ENCODE results near the gene NPB.

NPB gene

GRCh38 chr17:81903896-81904599 is 2.0 kb downstream of the NPB start:
- peaks cover 41% of the 10 kb centered on the region for H3K36me3 ChIP-seq (ENCODE audit: insufficient read depth, low read length)
- no peaks in the 10 kb centered on the region for H3K27me3 ChIP-seq (ENCODE audit: control insufficient read depth, insufficient read depth, low read length)
- H3K4me3 ChIP-seq (ENCODE audit: low read length), result no peak overlapping the region
- H3K9me3 ChIP-seq (replicated peaks; ENCODE audit: low read length), result no peaks in the 10 kb centered on the region
- H3K4me1 ChIP-seq (ENCODE audit: control insufficient read depth, insufficient read depth, low read length), result peaks cover 6% of the 10 kb centered on the region
- no peak overlapping the region for H3K9ac ChIP-seq (ENCODE audit: low read depth, low read length)
- no peak overlapping the region for H3K4me2 ChIP-seq (ENCODE audit: low read length)

GRCh38 chr17:81904600-81905423 is 2.8 kb downstream of the NPB start:
- H3K4me1 ChIP-seq (ENCODE audit: control insufficient read depth, insufficient read depth, low read length), result peaks cover 4% of the 10 kb centered on the region
- no peaks in the 10 kb centered on the region for H3K27me3 ChIP-seq (ENCODE audit: control insufficient read depth, insufficient read depth, low read length)
- peaks cover 34% of the 10 kb centered on the region for H3K36me3 ChIP-seq (ENCODE audit: insufficient read depth, low read length)
- H3K4me3 ChIP-seq (ENCODE audit: low read length), result no peak overlapping the region
- no peaks in the 10 kb centered on the region for H3K9me3 ChIP-seq (replicated peaks; ENCODE audit: low read length)
- no peak overlapping the region for H3K9ac ChIP-seq (ENCODE audit: low read depth, low read length)
- no peak overlapping the region for H3K4me2 ChIP-seq (ENCODE audit: low read length)

GRCh38 chr17:81905424-81905875 is 3.4 kb downstream of the NPB start:
- Histone ChIP-seq H3K36me3 (ENCODE audit: insufficient read depth, low read length) (peaks cover 31% of the 10 kb centered on the region), H3K9me3 (replicated peaks; ENCODE audit: low read length) (no peaks in the 10 kb centered on the region), H3K27me3 (ENCODE audit: control insufficient read depth, insufficient read depth, low read length) (no peaks in the 10 kb centered on the region), H3K4me1 (ENCODE audit: control insufficient read depth, insufficient read depth, low read length) (peaks cover 10% of the 10 kb centered on the region), H3K4me3 (ENCODE audit: low read length) (no peak overlapping the region), H3K4me2 (ENCODE audit: low read length) (no peak overlapping the region), H3K9ac (ENCODE audit: low read depth, low read length) (no peak overlapping the region)

- H3K36me3 ChIP-seq (ENCODE audit: insufficient read depth, low read length), result peaks cover 31% of the 10 kb centered on the region
- H3K4me2 ChIP-seq (ENCODE audit: low read length), result no peak overlapping the region
- no peak overlapping the region for H3K9ac ChIP-seq (ENCODE audit: low read depth, low read length)
- peaks cover 13% of the 10 kb centered on the region for H3K4me1 ChIP-seq (ENCODE audit: control insufficient read depth, insufficient read depth, low read length)
- H3K27me3 ChIP-seq (ENCODE audit: control insufficient read depth, insufficient read depth, low read length), result no peaks in the 10 kb centered on the region
- no peaks in the 10 kb centered on the region for H3K9me3 ChIP-seq (replicated peaks; ENCODE audit: low read length)
- no peak overlapping the region for H3K4me3 ChIP-seq (ENCODE audit: low read length)
Measured at GRCh38 chr17:81905993-81906392, 4.0 kb downstream of the NPB start.

GRCh38 chr17:81906476-81907218 is 4.6 kb downstream of the NPB start:
- no peak overlapping the region for H3K4me3 ChIP-seq (ENCODE audit: low read length)
- no peaks in the 10 kb centered on the region for H3K9me3 ChIP-seq (replicated peaks; ENCODE audit: low read length)
- no peak overlapping the region for H3K9ac ChIP-seq (ENCODE audit: low read depth, low read length)
- H3K4me2 ChIP-seq (ENCODE audit: low read length), result no peak overlapping the region
- peaks cover 13% of the 10 kb centered on the region for H3K4me1 ChIP-seq (ENCODE audit: control insufficient read depth, insufficient read depth, low read length)
- peaks cover 33% of the 10 kb centered on the region for H3K36me3 ChIP-seq (ENCODE audit: insufficient read depth, low read length)
- no peaks in the 10 kb centered on the region for H3K27me3 ChIP-seq (ENCODE audit: control insufficient read depth, insufficient read depth, low read length)

- Histone ChIP-seq H3K9ac (ENCODE audit: low read depth, low read length) (no peak overlapping the region), H3K9me3 (replicated peaks; ENCODE audit: low read length) (no peaks in the 10 kb centered on the region), H3K4me1 (ENCODE audit: control insufficient read depth, insufficient read depth, low read length) (peaks cover 11% of the 10 kb centered on the region), H3K36me3 (ENCODE audit: insufficient read depth, low read length) (peaks cover 41% of the 10 kb centered on the region), H3K4me2 (ENCODE audit: low read length) (no peak overlapping the region), H3K4me3 (ENCODE audit: low read length) (no peak overlapping the region), H3K27me3 (ENCODE audit: control insufficient read depth, insufficient read depth, low read length) (no peaks in the 10 kb centered on the region)
Measured at GRCh38 chr17:81907219-81908145, 5.4 kb downstream of the NPB start.

- Histone ChIP-seq H3K4me1 (ENCODE audit: control insufficient read depth, insufficient read depth, low read length) (peaks cover 11% of the 10 kb centered on the region), H3K9ac (ENCODE audit: low read depth, low read length) (no peak overlapping the region), H3K27me3 (ENCODE audit: control insufficient read depth, insufficient read depth, low read length) (no peaks in the 10 kb centered on the region), H3K4me2 (ENCODE audit: low read length) (no peak overlapping the region), H3K9me3 (replicated peaks; ENCODE audit: low read length) (no peaks in the 10 kb centered on the region), H3K36me3 (ENCODE audit: insufficient read depth, low read length) (peaks cover 54% of the 10 kb centered on the region), H3K4me3 (ENCODE audit: low read length) (no peak overlapping the region)
Measured at GRCh38 chr17:81908793-81909192, 6.8 kb downstream of the NPB start.

- no peak overlapping the region for H3K9ac ChIP-seq (ENCODE audit: low read depth, low read length)
- H3K4me3 ChIP-seq (ENCODE audit: low read length), result no peak overlapping the region
- H3K27me3 ChIP-seq (ENCODE audit: control insufficient read depth, insufficient read depth, low read length), result no peaks in the 10 kb centered on the region
- H3K9me3 ChIP-seq (replicated peaks; ENCODE audit: low read length), result no peaks in the 10 kb centered on the region
- H3K4me2 ChIP-seq (ENCODE audit: low read length), result no peak overlapping the region
- peaks cover 57% of the 10 kb centered on the region for H3K36me3 ChIP-seq (ENCODE audit: insufficient read depth, low read length)
- peaks cover 11% of the 10 kb centered on the region for H3K4me1 ChIP-seq (ENCODE audit: control insufficient read depth, insufficient read depth, low read length)
Measured at GRCh38 chr17:81909231-81909630, 7.2 kb downstream of the NPB start.

- Histone ChIP-seq H3K4me1 (ENCODE audit: control insufficient read depth, insufficient read depth, low read length) (peaks cover 11% of the 10 kb centered on the region), H3K36me3 (ENCODE audit: insufficient read depth, low read length) (peaks cover 59% of the 10 kb centered on the region)
Measured at GRCh38 chr17:81909966-81910839, 8.2 kb downstream of the NPB start.

GRCh38 chr17:81910840-81911276 is 8.8 kb downstream of the NPB start:
- Histone ChIP-seq H3K27me3 (ENCODE audit: control insufficient read depth, insufficient read depth, low read length) (no peaks in the 10 kb centered on the region), H3K4me3 (ENCODE audit: low read length) (peak overlapping the region; percentile 95), H3K9ac (ENCODE audit: low read depth, low read length) (peak overlapping the region; percentile 81), H3K4me1 (ENCODE audit: control insufficient read depth, insufficient read depth, low read length) (peaks cover 11% of the 10 kb centered on the region), H3K9me3 (replicated peaks; ENCODE audit: low read length) (no peaks in the 10 kb centered on the region), H3K4me2 (ENCODE audit: low read length) (peak overlapping the region; percentile 100), H3K36me3 (ENCODE audit: insufficient read depth, low read length) (peaks cover 61% of the 10 kb centered on the region)

More at GRCh38 chr17:81909966-81910839, 8.2 kb downstream of the NPB start:
- H3K4me2 ChIP-seq (ENCODE audit: low read length), result peak overlapping the region; percentile 100
- peak overlapping the region; percentile 81 for H3K9ac ChIP-seq (ENCODE audit: low read depth, low read length)
- peak overlapping the region; percentile 95 for H3K4me3 ChIP-seq (ENCODE audit: low read length)
- no peaks in the 10 kb centered on the region for H3K9me3 ChIP-seq (replicated peaks; ENCODE audit: low read length)
- H3K27me3 ChIP-seq (ENCODE audit: control insufficient read depth, insufficient read depth, low read length), result no peaks in the 10 kb centered on the region
